Thoracic aorta (tissue), 2 donors: ENCODE data around the gene TMOD4. TPM values are rescaled to one million over a fixed set of nuclear protein-coding genes. Genes with fewer than 3 reads are reported as not detected.
"Not testable (repeated sequence)": the region's sequence is repeated elsewhere in the genome, so short reads cannot be mapped to it uniquely, and the experiment has no call there.

ENCODE experiments used
- ATAC-seq: fragments of 150-250 bp; one replicate; pipeline ENCODE4 v1.8.0; 2017; ENCODE audit warnings: low read depth; ENCODE audit not compliant: insufficient number of reproducible peaks, low FRiP score
- DNase-seq: peaks from one replicate; pipeline ENCODE4 v3.0.0-alpha.2; 2020; ENCODE audit warnings: low spot score
- H3K27ac ChIP-seq, 2 donors: fragments of 200-600 bp; sonication (generic); 1 replicate in 1 of 2; 2 replicates in 1 of 2; pipeline ENCODE4 v1.5.1; 2016; ENCODE audit warnings: mild to moderate bottlenecking in 2 of 2, moderate library complexity in 2 of 2
- H3K27me3 ChIP-seq: fragments of 200-600 bp; sonication (generic); replicated peaks from 2 replicates; pipeline ENCODE4 v1.6.0; 2016; ENCODE audit warnings: mild to moderate bottlenecking; ENCODE audit not compliant: insufficient read depth
- H3K36me3 ChIP-seq: fragments of 200-600 bp; sonication (generic); one replicate; pipeline ENCODE4 v1.5.1; 2016
- H3K4me1 ChIP-seq, 2 donors: fragments of 200-600 bp; sonication (generic); 1 replicate in 1 of 2; 2 replicates in 1 of 2; pipeline versions ENCODE4 v1.5.1 to v1.6.0; 2016; ENCODE audit warnings: low read depth in 2 of 2, mild to moderate bottlenecking in 1 of 2; ENCODE audit not compliant: control insufficient read depth in 1 of 2
- H3K4me3 ChIP-seq: fragments of 200-600 bp; sonication (generic); 2 replicates; pipeline ENCODE4 v1.5.1; 2016; ENCODE audit warnings: mild to moderate bottlenecking
- H3K9me3 ChIP-seq: fragments of 200-600 bp; sonication (generic); 2 replicates; pipeline ENCODE4 v1.5.1; 2016
- CTCF ChIP-seq: fragments of 200-600 bp; sonication (generic); IDR thresholded peaks from one replicate; pipeline ENCODE4 v1.5.1; 2019; ENCODE audit warnings: antibody characterized with exemption
- total RNA-seq, 2 donors: library from RNA; depleted of rRNA; stranded (reverse); fragments of >200 nt; gene quantifications; one replicate each; pipeline versions ENCODE4 v1.1.0 to v1.2.3, GENCODE V29; 2016

TMOD4 gene
- total RNA-seq, 2 donors from 2014 or later = not detected

GRCh38 chr1:151189637-151190445, 14.1 kb upstream of the TMOD4 start, which contains the start of gene VPS72:
TSS of gene VPS72 (minus strand) at chr1:151190197. CDS start at chr1:151190121, 76 bp downstream.
- DNase-seq (peak; percentile 55), ATAC-seq (peak; percentile 86)
- Histone ChIP-seq H3K27me3 (no peaks in the 10 kb centered on the region), H3K4me3 (peak within 1 kb of the TSS; percentile 99), H3K4me1 (peaks cover 22 to 30% of the 10 kb centered on the region in 2 donors), H3K36me3 (peaks cover 11% of the 10 kb centered on the region), H3K9me3 (no peaks in the 10 kb centered on the region), H3K27ac (peak within 1 kb of the TSS; percentile 89)
- peak; percentile 50 for TF ChIP-seq CTCF

GRCh38 chr1:151188667-151189066, 12.9 kb upstream of the TMOD4 start:
- not testable (repeated sequence) for DNase-seq, ATAC-seq, H3K9me3 ChIP-seq, H3K27me3 ChIP-seq, H3K27ac ChIP-seq
- H3K4me1 ChIP-seq = peaks cover 22 to 30% of the 10 kb centered on the region in 2 donors
- peaks cover 22% of the 10 kb centered on the region for H3K36me3 ChIP-seq
- peak overlapping the region; percentile 99 for H3K4me3 ChIP-seq

GRCh38 chr1:151187205-151187604, 11.4 kb upstream of the TMOD4 start:
- no peak overlapping the region for H3K4me3 ChIP-seq
- no peak for TF ChIP-seq CTCF
- no peaks in the 10 kb centered on the region for H3K27me3 ChIP-seq
- no peak for DNase-seq
- H3K9me3 ChIP-seq = no peaks in the 10 kb centered on the region
- ATAC-seq = no peak
- H3K27ac ChIP-seq = no peak overlapping the region
- H3K36me3 ChIP-seq = peaks cover 35% of the 10 kb centered on the region
- peaks cover 22 to 30% of the 10 kb centered on the region in 2 donors for H3K4me1 ChIP-seq

GRCh38 chr1:151184211-151184610, 8.4 kb upstream of the TMOD4 start:
- Histone ChIP-seq H3K4me3 (no peak overlapping the region), H3K4me1 (peaks cover 17 to 20% of the 10 kb centered on the region in 2 donors), H3K27me3 (no peaks in the 10 kb centered on the region), H3K36me3 (peaks cover 62% of the 10 kb centered on the region), H3K9me3 (no peaks in the 10 kb centered on the region), H3K27ac (no peak overlapping the region)
- no peak for ATAC-seq
- no peak for DNase-seq
- TF ChIP-seq CTCF = no peak

GRCh38 chr1:151176514-151177045, 799 bp upstream of the TMOD4 start:
- DNase-seq (no peak), ATAC-seq (no peak)
- no peak overlapping the region for H3K4me3 ChIP-seq
- peaks cover 55% of the 10 kb centered on the region for H3K36me3 ChIP-seq
- H3K27ac ChIP-seq = no peak overlapping the region
- H3K4me1 ChIP-seq = no peaks in the 10 kb centered on the region
- TF ChIP-seq CTCF = no peak
- H3K27me3 ChIP-seq = no peaks in the 10 kb centered on the region
- no peaks in the 10 kb centered on the region for H3K9me3 ChIP-seq
